ENCODE data around the gene KCNIP4. TPM values are rescaled to one million over a fixed set of nuclear protein-coding genes. Genes with fewer than 3 reads are reported as not detected.

KCNIP4 gene
- total and polyA plus RNA-seq, 9 of the 15 experiments (the other 6 are each of a cell fraction or from before 2014, with no cell fraction given): 0.25 to 0.41 TPM; not detected in 7

GRCh38 chr4:21177092-21177491 is 771.5 kb downstream of the KCNIP4 start:
- 0% methylated on average over 1 of the region's 1 CpG for WGBS (ENCODE audit: insufficient coverage, low coverage, missing lambda C conversion rate)
- in situ Hi-C loops (cut with MboI): no loop called here
- BruUV-seq (replicated peaks): no TSS peak
- H3K27me3 ChIP-seq (ENCODE audit: control insufficient read depth in 2 of 2, insufficient read depth in 2 of 2, low read length in 2 of 2): no peaks in the 10 kb centered on the region
- CTCF ChIA-PET (ENCODE audit: low intra/inter-chr PET ratio): no interaction called here
- H3K4me2 ChIP-seq (ENCODE audit: insufficient read depth, low read length): no peak overlapping the region
- DNase-seq (ENCODE audit: extremely low read depth in 1 of 4, low spot score in 3 of 4): no peak
- no peak overlapping the region for H3K27ac ChIP-seq (ENCODE audit: extremely low read depth, low read depth, low read length)
- no peaks in the 10 kb centered on the region for H3K36me3 ChIP-seq (ENCODE audit: control insufficient read depth, insufficient read depth, low read length)
- H3K79me2 ChIP-seq (ENCODE audit: control insufficient read depth, insufficient read depth, low read length): no peaks in the 10 kb centered on the region
- no peak overlapping the region for H2AFZ ChIP-seq (ENCODE audit: low read depth, low read length)
- H3K9me3 ChIP-seq (replicated peaks; ENCODE audit: control insufficient read depth, insufficient read depth, low read depth, low read length): no peaks in the 10 kb centered on the region
- H4K20me1 ChIP-seq (replicated peaks; ENCODE audit: control insufficient read depth, insufficient read depth, low read length): no peaks in the 10 kb centered on the region
- POLR2A ChIA-PET: no interaction called here
- intact Hi-C loops (cut with micrococcal nuclease): no loop called here
- no peak overlapping the region for H3K4me3 ChIP-seq
- no peaks in the 10 kb centered on the region for H3K4me1 ChIP-seq (replicated peaks in 1 of 2; ENCODE audit: control insufficient read depth in 2 of 2, insufficient read depth in 2 of 2, low read length in 2 of 2)
- H3K9ac ChIP-seq (ENCODE audit: insufficient read depth in 1 of 2, low read depth in 2 of 2, low read length in 2 of 2): no peak overlapping the region
- no peaks in the 10 kb centered on the region for H3K9me1 ChIP-seq (ENCODE audit: control insufficient read depth, insufficient read depth, low read length)
- no peak for FAIRE-seq
- 0 out of 2 replicates have a peak, but pooled peaks have one; percentile 20 for TF ChIP-seq ZNF316 (IDR thresholded peaks at IDR 0.05)
- no peak for TF ChIP-seq TCF3 (CRISPR knock-in tag; IDR thresholded peaks at IDR 0.05)
- 0 out of 2 replicates have a peak, but pooled peaks have one; percentile 20 for TF ChIP-seq MAFF (IDR thresholded peaks at IDR 0.05; ENCODE audit: low read length)
- ATAC-seq: no peak

GRCh38 chr4:21167711-21168110 is 780.9 kb downstream of the KCNIP4 start:
- no peaks in the 10 kb centered on the region for H3K4me1 ChIP-seq (replicated peaks in 1 of 2; ENCODE audit: control insufficient read depth in 2 of 2, insufficient read depth in 2 of 2, low read length in 2 of 2)
- no peaks in the 10 kb centered on the region for H3K9me3 ChIP-seq (replicated peaks; ENCODE audit: control insufficient read depth, insufficient read depth, low read depth, low read length)
- no peak overlapping the region for H3K4me2 ChIP-seq (ENCODE audit: insufficient read depth, low read length)
- in situ Hi-C loops (cut with MboI) (no loop called here), intact Hi-C loops (cut with micrococcal nuclease) (no loop called here)
- H4K20me1 ChIP-seq (replicated peaks; ENCODE audit: control insufficient read depth, insufficient read depth, low read length): no peaks in the 10 kb centered on the region
- no peak for ATAC-seq
- BruUV-seq (replicated peaks): no TSS peak
- FAIRE-seq: no peak
- WGBS (ENCODE audit: insufficient coverage, low coverage, missing lambda C conversion rate): 0% methylated on average over 1 of the region's 1 CpG
- no peaks in the 10 kb centered on the region for H3K9me1 ChIP-seq (ENCODE audit: control insufficient read depth, insufficient read depth, low read length)
- no peaks in the 10 kb centered on the region for H3K79me2 ChIP-seq (ENCODE audit: control insufficient read depth, insufficient read depth, low read length)
- H3K4me3 ChIP-seq: no peak overlapping the region
- no peaks in the 10 kb centered on the region for H3K36me3 ChIP-seq (ENCODE audit: control insufficient read depth, insufficient read depth, low read length)
- no peak for DNase-seq (ENCODE audit: extremely low read depth in 1 of 4, low spot score in 3 of 4)
- no peak overlapping the region for H3K9ac ChIP-seq (ENCODE audit: insufficient read depth in 1 of 2, low read depth in 2 of 2, low read length in 2 of 2)
- no peak overlapping the region for H2AFZ ChIP-seq (ENCODE audit: low read depth, low read length)
- no peaks in the 10 kb centered on the region for H3K27me3 ChIP-seq (ENCODE audit: control insufficient read depth in 2 of 2, insufficient read depth in 2 of 2, low read length in 2 of 2)
- POLR2A ChIA-PET: no interaction called here
- CTCF ChIA-PET (ENCODE audit: low intra/inter-chr PET ratio): no interaction called here
- H3K27ac ChIP-seq (ENCODE audit: extremely low read depth, low read depth, low read length): no peak overlapping the region
- TF ChIP-seq FOXK2 (conservative IDR thresholded peaks at IDR 0.05 in 1 of 2, IDR thresholded peaks at IDR 0.05 in 1 of 2; ENCODE audit: low read depth in 2 of 2) (no peak), ZNF41 (CRISPR knock-in tag; conservative IDR thresholded peaks at IDR 0.05) (no peak), TSC22D4 (tag; IDR thresholded peaks at IDR 0.05) (no peak), CTCF (IDR thresholded peaks at IDR 0.05 in 2 of 3, conservative IDR thresholded peaks at IDR 0.05 in 1 of 3; ENCODE audit: insufficient read depth in 2 of 3, low read depth in 1 of 3, low read length in 3 of 3) (no peak), SMARCC2 (IDR thresholded peaks at IDR 0.05; ENCODE audit: low read depth) (no peak), ZNF668 (CRISPR knock-in tag; IDR thresholded peaks at IDR 0.05) (no peak), ZNF76 (CRISPR knock-in tag; IDR thresholded peaks at IDR 0.05; ENCODE audit: borderline replicate concordance) (no peak), THRB (CRISPR knock-in tag; conservative IDR thresholded peaks at IDR 0.05) (no peak), NR2C1 (IDR thresholded peaks at IDR 0.05) (no peak), NR2C1 (tag; IDR thresholded peaks at IDR 0.05) (no peak), ZNF589 (CRISPR knock-in tag; IDR thresholded peaks at IDR 0.05; ENCODE audit: low read depth) (no peak), CBX1 (IDR thresholded peaks at IDR 0.05; ENCODE audit: low read depth) (no peak), NFE2 (IDR thresholded peaks at IDR 0.05; ENCODE audit: low read depth) (no peak)
